ENCODE data around the gene LMO1. TPM values are rescaled to one million over a fixed set of nuclear protein-coding genes. Genes with fewer than 3 reads are reported as not detected.
A peak's percentile ranks its signal among the peaks of the same experiment; 100 is the strongest.

Gene LMO1
- total RNA-seq, 1 donor from 2014 or later: not detected

DNA sequence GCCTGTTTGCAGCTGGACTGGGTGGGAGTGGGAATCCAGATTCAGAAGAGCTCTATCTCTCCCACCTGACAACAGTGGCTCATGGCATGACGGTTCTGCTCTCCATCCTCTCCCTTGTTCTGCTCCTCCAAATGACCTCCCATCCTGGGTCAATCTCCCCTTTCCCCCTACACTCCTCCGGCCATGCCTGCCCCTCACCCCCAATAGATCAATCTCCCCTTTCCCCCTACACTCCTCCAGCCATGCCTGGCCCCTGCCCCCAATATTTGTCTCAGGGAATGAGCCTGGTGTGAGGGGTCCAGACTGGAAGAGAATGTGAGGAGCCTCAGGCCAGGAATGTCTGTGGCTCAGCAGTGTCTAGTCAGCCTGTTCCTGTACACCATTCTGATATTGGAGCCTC is 64.0 kb downstream of the LMO1 start:
- Histone ChIP-seq H3K9me3 (no peaks in the 10 kb centered on the region), H3K27me3 (no peaks in the 10 kb centered on the region), H3K4me1 (no peaks in the 10 kb centered on the region), H3K36me3 (no peaks in the 10 kb centered on the region), H3K27ac (no peak overlapping the region), H3K4me3 (no peak overlapping the region)
- ATAC-seq (no peak), DNase-seq (no peak)
- TF ChIP-seq, protein P1, sequence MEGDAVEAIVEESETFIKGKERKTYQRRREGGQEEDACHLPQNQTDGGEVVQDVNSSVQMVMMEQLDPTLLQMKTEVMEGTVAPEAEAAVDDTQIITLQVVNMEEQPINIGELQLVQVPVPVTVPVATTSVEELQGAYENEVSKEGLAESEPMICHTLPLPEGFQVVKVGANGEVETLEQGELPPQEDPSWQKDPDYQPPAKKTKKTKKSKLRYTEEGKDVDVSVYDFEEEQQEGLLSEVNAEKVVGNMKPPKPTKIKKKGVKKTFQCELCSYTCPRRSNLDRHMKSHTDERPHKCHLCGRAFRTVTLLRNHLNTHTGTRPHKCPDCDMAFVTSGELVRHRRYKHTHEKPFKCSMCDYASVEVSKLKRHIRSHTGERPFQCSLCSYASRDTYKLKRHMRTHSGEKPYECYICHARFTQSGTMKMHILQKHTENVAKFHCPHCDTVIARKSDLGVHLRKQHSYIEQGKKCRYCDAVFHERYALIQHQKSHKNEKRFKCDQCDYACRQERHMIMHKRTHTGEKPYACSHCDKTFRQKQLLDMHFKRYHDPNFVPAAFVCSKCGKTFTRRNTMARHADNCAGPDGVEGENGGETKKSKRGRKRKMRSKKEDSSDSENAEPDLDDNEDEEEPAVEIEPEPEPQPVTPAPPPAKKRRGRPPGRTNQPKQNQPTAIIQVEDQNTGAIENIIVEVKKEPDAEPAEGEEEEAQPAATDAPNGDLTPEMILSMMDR (IDR thresholded peaks at IDR 0.05): no peak
- intact Hi-C loops (cut with DNase I): no loop called here

- ATAC-seq: no peak
- H3K27ac ChIP-seq: no peak overlapping the region
- intact Hi-C loops (cut with DNase I): no loop called here
- no peaks in the 10 kb centered on the region for H3K4me1 ChIP-seq
- TF ChIP-seq, protein P1 (IDR thresholded peaks at IDR 0.05): no peak
- no peak overlapping the region for H3K4me3 ChIP-seq
- DNase-seq: no peak
- no peaks in the 10 kb centered on the region for H3K9me3 ChIP-seq
- H3K27me3 ChIP-seq: no peaks in the 10 kb centered on the region
- H3K36me3 ChIP-seq: no peaks in the 10 kb centered on the region
Observed at GRCh38 chr11:8196749-8197148, 66.9 kb downstream of the LMO1 start.

DNA sequence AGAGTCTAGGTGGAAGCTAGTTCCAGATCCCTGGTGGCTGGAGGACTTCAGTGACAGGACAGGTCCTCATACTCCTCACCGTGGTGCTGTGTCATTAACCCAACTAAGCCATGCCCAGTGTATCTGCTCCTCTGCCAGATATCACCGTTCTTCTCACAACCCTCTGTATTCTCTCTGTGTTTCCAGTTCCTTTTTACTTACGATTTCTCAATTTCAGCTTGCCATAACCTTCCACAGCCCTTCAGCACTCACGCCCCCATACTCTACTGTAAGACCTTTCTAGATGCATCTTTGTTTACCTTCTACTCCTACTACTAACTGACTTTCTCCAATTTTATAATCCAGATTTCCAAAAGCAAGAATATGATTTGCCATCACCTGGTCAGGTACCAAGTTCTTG is 68.7 kb downstream of the LMO1 start:
- DNase-seq: no peak
- no peak for ATAC-seq
- intact Hi-C loops (cut with DNase I): no loop called here
- H3K27me3 ChIP-seq: no peaks in the 10 kb centered on the region
- no peak overlapping the region for H3K27ac ChIP-seq
- H3K4me3 ChIP-seq: no peak overlapping the region
- H3K36me3 ChIP-seq: no peaks in the 10 kb centered on the region
- TF ChIP-seq, protein P1 (IDR thresholded peaks at IDR 0.05): no peak
- H3K9me3 ChIP-seq: no peaks in the 10 kb centered on the region
- no peaks in the 10 kb centered on the region for H3K4me1 ChIP-seq

- no peak for DNase-seq
- no peaks in the 10 kb centered on the region for H3K27me3 ChIP-seq
- no peak overlapping the region for H3K27ac ChIP-seq
- ATAC-seq: peak; percentile 33
- no peaks in the 10 kb centered on the region for H3K36me3 ChIP-seq
- no peaks in the 10 kb centered on the region for H3K9me3 ChIP-seq
- intact Hi-C loops (cut with DNase I): no loop called here
- TF ChIP-seq, protein P1 (IDR thresholded peaks at IDR 0.05): no peak
- no peaks in the 10 kb centered on the region for H3K4me1 ChIP-seq
- no peak overlapping the region for H3K4me3 ChIP-seq
Observed at GRCh38 chr11:8192896-8193209, 70.8 kb downstream of the LMO1 start.

GRCh38 chr11:8192016-8192895 is 71.4 kb downstream of the LMO1 start:
- no peak for DNase-seq
- no peaks in the 10 kb centered on the region for H3K27me3 ChIP-seq
- intact Hi-C loops (cut with DNase I): no loop called here
- H3K9me3 ChIP-seq: no peaks in the 10 kb centered on the region
- no peak overlapping the region for H3K27ac ChIP-seq
- H3K4me1 ChIP-seq: no peaks in the 10 kb centered on the region
- H3K4me3 ChIP-seq: no peak overlapping the region
- peak; percentile 87 for ATAC-seq
- TF ChIP-seq, protein P1 (IDR thresholded peaks at IDR 0.05): peak; percentile 84
- no peaks in the 10 kb centered on the region for H3K36me3 ChIP-seq
